Glutamatergic neuron (in vitro differentiated cells): ENCODE measurements around the gene PBX1. TPM values are rescaled to one million over a fixed set of nuclear protein-coding genes. Genes with fewer than 3 reads are reported as not detected.

Source experiments
- DNase-seq: peaks from one replicate; pipeline ENCODE4 v3.0.0; 2022
- H3K27ac Mint-ChIP-seq: one replicate; pipeline ENCODE4 v1.8.0; 2020; ENCODE audit warnings: mild to moderate bottlenecking, mixed read lengths, inconsistent platforms; ENCODE audit not compliant: unreplicated experiment
- H3K27me3 Mint-ChIP-seq: one replicate; pipeline ENCODE4 v1.8.0; 2020; ENCODE audit warnings: mild to moderate bottlenecking, moderate library complexity, mixed read lengths, inconsistent platforms; ENCODE audit not compliant: unreplicated experiment
- H3K36me3 Mint-ChIP-seq: one replicate; pipeline ENCODE4 v1.8.0; 2020; ENCODE audit warnings: mild to moderate bottlenecking, mixed read lengths, inconsistent platforms; ENCODE audit not compliant: unreplicated experiment
- H3K4me1 Mint-ChIP-seq: one replicate; pipeline ENCODE4 v1.8.0; 2020; ENCODE audit warnings: mild to moderate bottlenecking, low read depth, mixed read lengths, inconsistent platforms; ENCODE audit not compliant: unreplicated experiment
- H3K4me3 Mint-ChIP-seq: one replicate; pipeline ENCODE4 v1.8.0; 2020; ENCODE audit warnings: mild to moderate bottlenecking, mixed read lengths, inconsistent platforms; ENCODE audit not compliant: unreplicated experiment
- H3K9me3 Mint-ChIP-seq: one replicate; pipeline ENCODE4 v1.8.0; 2020; ENCODE audit warnings: mild to moderate bottlenecking, moderate library complexity, mixed read lengths, inconsistent platforms; ENCODE audit not compliant: unreplicated experiment
- total RNA-seq: library from RNA; stranded (reverse); fragmentation: NEBNext Ultra II Directional; extraction: Animal tissue kit (Norgen Biotek cat#: 25700); gene quantifications from one replicate; pipeline ENCODE4 v1.2.1, GENCODE V29; 2021; ENCODE audit not compliant: unreplicated experiment
- TF ChIP-seq, protein P1 (sequence below): fragments of 200-600 bp; sonication (generic); IDR thresholded peaks from one replicate; pipeline ENCODE4 v1.5.0; 2021; ENCODE audit not compliant: partially characterized antibody, unreplicated experiment

The PBX1 gene
- total RNA-seq, 1 donor from 2014 or later: 98.7 TPM

- TF ChIP-seq, protein P1, sequence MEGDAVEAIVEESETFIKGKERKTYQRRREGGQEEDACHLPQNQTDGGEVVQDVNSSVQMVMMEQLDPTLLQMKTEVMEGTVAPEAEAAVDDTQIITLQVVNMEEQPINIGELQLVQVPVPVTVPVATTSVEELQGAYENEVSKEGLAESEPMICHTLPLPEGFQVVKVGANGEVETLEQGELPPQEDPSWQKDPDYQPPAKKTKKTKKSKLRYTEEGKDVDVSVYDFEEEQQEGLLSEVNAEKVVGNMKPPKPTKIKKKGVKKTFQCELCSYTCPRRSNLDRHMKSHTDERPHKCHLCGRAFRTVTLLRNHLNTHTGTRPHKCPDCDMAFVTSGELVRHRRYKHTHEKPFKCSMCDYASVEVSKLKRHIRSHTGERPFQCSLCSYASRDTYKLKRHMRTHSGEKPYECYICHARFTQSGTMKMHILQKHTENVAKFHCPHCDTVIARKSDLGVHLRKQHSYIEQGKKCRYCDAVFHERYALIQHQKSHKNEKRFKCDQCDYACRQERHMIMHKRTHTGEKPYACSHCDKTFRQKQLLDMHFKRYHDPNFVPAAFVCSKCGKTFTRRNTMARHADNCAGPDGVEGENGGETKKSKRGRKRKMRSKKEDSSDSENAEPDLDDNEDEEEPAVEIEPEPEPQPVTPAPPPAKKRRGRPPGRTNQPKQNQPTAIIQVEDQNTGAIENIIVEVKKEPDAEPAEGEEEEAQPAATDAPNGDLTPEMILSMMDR: no peak
- no peak for DNase-seq
- H3K4me1 Mint-ChIP-seq: peaks cover 34% of the 10 kb centered on the region
- H3K9me3 Mint-ChIP-seq: peaks cover 6% of the 10 kb centered on the region
- H3K4me3 Mint-ChIP-seq: no peak overlapping the region
- H3K27me3 Mint-ChIP-seq: peaks cover 2% of the 10 kb centered on the region
- H3K27ac Mint-ChIP-seq: no peak overlapping the region
- H3K36me3 Mint-ChIP-seq: no peaks in the 10 kb centered on the region
Measured at GRCh38 chr1:164703960-164704411, 145.0 kb downstream of the PBX1 start.

- DNase-seq: no peak
- TF ChIP-seq, protein P1: no peak
- no peak overlapping the region for H3K27ac Mint-ChIP-seq
- peaks cover 4% of the 10 kb centered on the region for H3K27me3 Mint-ChIP-seq
- no peak overlapping the region for H3K4me3 Mint-ChIP-seq
- peaks cover 6% of the 10 kb centered on the region for H3K9me3 Mint-ChIP-seq
- H3K36me3 Mint-ChIP-seq: no peaks in the 10 kb centered on the region
- peaks cover 39% of the 10 kb centered on the region for H3K4me1 Mint-ChIP-seq
Measured at GRCh38 chr1:164704954-164705353, 146.0 kb downstream of the PBX1 start.

DNA sequence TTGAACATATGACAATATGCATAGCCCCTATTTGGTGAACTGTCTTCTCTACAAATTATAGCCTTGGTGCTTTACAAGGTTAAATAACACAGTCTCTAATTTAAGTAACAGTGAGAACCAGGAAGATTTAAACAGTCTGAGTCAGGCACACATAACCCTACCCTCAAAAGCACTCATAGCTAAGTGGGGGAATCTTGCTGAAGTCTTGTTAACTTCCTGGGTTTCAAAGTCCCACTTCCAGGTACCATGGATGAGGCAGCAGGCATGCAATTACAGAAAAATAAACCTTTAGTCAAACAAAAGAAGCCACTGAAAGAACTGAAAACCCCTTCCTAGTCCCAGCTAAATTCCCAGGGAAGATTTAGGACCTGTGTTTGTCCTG is 147.6 kb downstream of the PBX1 start:
- H3K27ac Mint-ChIP-seq: peak overlapping the region; percentile 79
- peaks cover 8% of the 10 kb centered on the region for H3K9me3 Mint-ChIP-seq
- no peak overlapping the region for H3K4me3 Mint-ChIP-seq
- TF ChIP-seq, protein P1: no peak
- peaks cover 43% of the 10 kb centered on the region for H3K4me1 Mint-ChIP-seq
- no peak for DNase-seq
- H3K36me3 Mint-ChIP-seq: no peaks in the 10 kb centered on the region
- H3K27me3 Mint-ChIP-seq: peaks cover 5% of the 10 kb centered on the region

DNA sequence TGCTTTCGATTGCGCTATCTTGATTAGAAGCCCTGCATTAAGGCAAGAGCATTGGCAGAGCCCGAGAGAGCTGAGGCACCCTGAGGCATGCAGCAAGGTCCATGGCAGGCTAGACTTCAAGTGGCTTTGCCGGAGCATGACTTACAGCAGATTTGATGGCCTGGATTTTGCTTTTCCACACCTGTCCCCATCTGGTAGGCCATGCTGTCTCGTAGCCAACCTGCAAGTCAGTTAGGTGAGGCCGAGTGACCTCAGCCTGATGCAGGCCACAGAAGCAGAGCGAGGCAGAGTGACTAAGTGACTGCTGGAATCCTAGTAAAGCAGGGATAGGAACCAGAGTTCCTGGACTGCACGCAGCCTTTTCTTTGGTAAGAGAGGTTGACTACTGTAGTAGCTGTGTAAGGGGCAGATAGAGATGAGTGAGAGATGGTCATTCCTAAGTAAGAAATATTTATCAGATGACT is 148.9 kb downstream of the PBX1 start:
- TF ChIP-seq, protein P1: no peak
- H3K4me1 Mint-ChIP-seq: peaks cover 54% of the 10 kb centered on the region
- H3K4me3 Mint-ChIP-seq: no peak overlapping the region
- DNase-seq: no peak
- H3K9me3 Mint-ChIP-seq: peaks cover 10% of the 10 kb centered on the region
- no peaks in the 10 kb centered on the region for H3K36me3 Mint-ChIP-seq
- H3K27ac Mint-ChIP-seq: peak overlapping the region; percentile 53
- H3K27me3 Mint-ChIP-seq: peaks cover 5% of the 10 kb centered on the region

DNA sequence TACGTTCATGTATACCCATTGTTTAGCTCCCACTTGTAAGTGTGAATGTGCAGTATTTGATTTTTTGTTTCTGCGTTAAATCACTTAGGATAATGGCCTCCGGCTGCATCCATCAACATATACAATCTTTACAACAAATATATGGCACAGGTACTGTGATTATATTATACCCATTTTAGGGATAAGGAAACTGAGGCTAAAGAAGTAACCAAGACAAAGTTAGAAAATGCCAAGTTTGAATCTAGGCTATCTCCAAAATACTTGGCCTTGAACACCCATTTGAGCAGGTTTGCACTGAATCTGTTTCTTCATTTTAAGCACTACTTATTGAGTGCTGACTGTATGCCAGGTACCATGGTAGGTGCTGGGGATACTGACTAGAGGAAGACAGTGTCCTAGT is 149.6 kb downstream of the PBX1 start:
- peaks cover 7% of the 10 kb centered on the region for H3K27me3 Mint-ChIP-seq
- no peak for DNase-seq
- peaks cover 10% of the 10 kb centered on the region for H3K9me3 Mint-ChIP-seq
- no peak overlapping the region for H3K27ac Mint-ChIP-seq
- no peak overlapping the region for H3K4me3 Mint-ChIP-seq
- no peaks in the 10 kb centered on the region for H3K36me3 Mint-ChIP-seq
- TF ChIP-seq, protein P1: no peak
- peaks cover 57% of the 10 kb centered on the region for H3K4me1 Mint-ChIP-seq
